GM12878 (cell line): ENCODE data around the gene KRTAP9-1. TPM values are rescaled to one million over a fixed set of nuclear protein-coding genes. Genes with fewer than 3 reads are reported as not detected.

Experiments used
- ATAC-seq: fragments of 200-7000 bp; cut with Tn5 transposase; 3 replicates; pipeline ENCODE4 v1.9.1; 2020; ENCODE audit warnings: mild to moderate bottlenecking, moderate library complexity
- BruUV-seq: library from RNA; stranded (reverse); fragments of 400-500 nt; replicated peaks from 2 replicates; lab custom pipeline; 2021; lab: Mats Ljungman, UMichigan
- CTCF ChIA-PET: fragments of 300-600 bp; sonication (Branson Sonifier 250); formaldehyde crosslinking; extraction: SDS; loops from one replicate; lab custom pipeline; 2021; ENCODE audit warnings: inconsistent platforms; lab: Yijun Ruan, JAX
- POLR2A ChIA-PET: fragments of 350-600 bp; formaldehyde crosslinking; extraction: SDS; loops from one replicate; lab custom pipeline; 2021; ENCODE audit warnings: inconsistent platforms; lab: Charles Lee
- RAD21 ChIA-PET: fragments of 300-600 bp; sonication (Branson Sonifier 250); formaldehyde crosslinking; loops from one replicate; lab custom pipeline; 2023; ENCODE audit warnings: antibody characterized with exemption; ENCODE audit not compliant: unreplicated experiment; lab: Charles Lee
- SMC1A ChIA-PET: fragments of 300-600 bp; sonication (Branson Sonifier 250); formaldehyde crosslinking; loops from one replicate; lab custom pipeline; 2023; ENCODE audit not compliant: unreplicated experiment, uncharacterized antibody; lab: Charles Lee
- DNase-seq: peaks from one replicate; pipeline ENCODE4 v3.0.0-alpha.2; 2011; ENCODE audit warnings: low read depth, low spot score
- FAIRE-seq: peaks from 3 replicates; lab custom pipeline; 2011; peaks lifted over from hg19 to GRCh38; lab: Jason Lieb, UNC
- H2AFZ ChIP-seq: 2 replicates; pipeline ENCODE4 v1.6.0; 2011; ENCODE audit warnings: low read depth, low read length, control low read depth; ENCODE audit not compliant: control insufficient read depth
- H3K27ac ChIP-seq: 2 replicates; pipeline ENCODE4 v1.5.1; 2011; ENCODE audit warnings: control low read depth; ENCODE audit not compliant: control insufficient read depth, insufficient read depth
- H3K27me3 ChIP-seq, 2 experiments: replicated peaks in 1 of 2; 2 replicates each; pipeline versions ENCODE4 v1.6.0 to v1.6.1; 2011; ENCODE audit warnings: low read length in 1 of 2; ENCODE audit not compliant: control insufficient read depth in 2 of 2, insufficient read depth in 2 of 2
- H3K36me3 ChIP-seq, 2 experiments: 2 replicates each; pipeline ENCODE4 v1.5.1; 2011; ENCODE audit warnings: low read length in 1 of 2; ENCODE audit not compliant: control insufficient read depth in 2 of 2, insufficient read depth in 2 of 2
- H3K4me1 ChIP-seq: 2 replicates; pipeline ENCODE4 v1.6.1; 2011; ENCODE audit warnings: mild to moderate bottlenecking, low read length, moderate library complexity, mixed read lengths; ENCODE audit not compliant: control insufficient read depth, insufficient read depth
- H3K4me2 ChIP-seq: 2 replicates; pipeline ENCODE4 v1.6.0; 2011; ENCODE audit warnings: control low read depth; ENCODE audit not compliant: control insufficient read depth, insufficient read depth
- H3K4me3 ChIP-seq: fragments of 200-600 bp; sonication (generic); 2 replicates; pipeline ENCODE4 v1.5.1; 2016
- H3K79me2 ChIP-seq: 2 replicates; pipeline ENCODE4 v1.6.0; 2011; ENCODE audit warnings: low read length; ENCODE audit not compliant: control insufficient read depth, insufficient read depth
- H3K9ac ChIP-seq: 2 replicates; pipeline ENCODE4 v1.8.0; 2011; ENCODE audit warnings: low read length, control low read depth, mixed read lengths; ENCODE audit not compliant: control insufficient read depth, insufficient read depth
- H3K9me3 ChIP-seq: replicated peaks from 3 replicates; pipeline ENCODE4 v1.5.1; 2011; ENCODE audit warnings: mild to moderate bottlenecking, low read length; ENCODE audit not compliant: control insufficient read depth, insufficient read depth
- H4K20me1 ChIP-seq: 2 replicates; pipeline ENCODE4 v1.6.0; 2011; ENCODE audit not compliant: control insufficient read depth, insufficient read depth
- BCL11A ChIP-seq: IDR thresholded peaks from 2 replicates; pipeline ENCODE4 v1.6.1; 2011; ENCODE audit warnings: low read depth, low read length
- JUND ChIP-seq: IDR thresholded peaks from 2 replicates; pipeline ENCODE4 v1.6.1; 2012; ENCODE audit warnings: low read depth, mild to moderate bottlenecking, low read length, improper control_type of control experiment, moderate library complexity
- MXI1 ChIP-seq: fragments of 150-350 bp; IDR thresholded peaks from 2 replicates; pipeline ENCODE4 v1.6.1; 2011; ENCODE audit warnings: low read depth, mild to moderate bottlenecking, inconsistent platforms, low read length, improper control_type of control experiment
- MYC ChIP-seq: IDR thresholded peaks from 2 replicates; pipeline ENCODE4 v1.6.1; 2011; ENCODE audit warnings: mild to moderate bottlenecking, low read length, moderate library complexity, inconsistent platforms; ENCODE audit not compliant: insufficient read depth, insufficient replicate concordance, insufficient read length, severe bottlenecking
- NFXL1 ChIP-seq: fragments of 450-650 bp; IDR thresholded peaks from 2 replicates; pipeline ENCODE4 v1.6.1; 2017; ENCODE audit warnings: antibody characterized with exemption, mild to moderate bottlenecking, borderline replicate concordance
- NR2C1 ChIP-seq: fragments of 450-650 bp; IDR thresholded peaks from 2 replicates; pipeline ENCODE4 v1.6.1; 2017; ENCODE audit warnings: antibody characterized with exemption, mild to moderate bottlenecking, moderate library complexity
- PAX5 ChIP-seq: IDR thresholded peaks from 2 replicates; pipeline ENCODE4 v1.6.1; 2011; ENCODE audit warnings: low read depth, low read length, borderline replicate concordance
- PKNOX1 ChIP-seq: fragments of 450-650 bp; IDR thresholded peaks from 2 replicates; pipeline ENCODE4 v1.6.1; 2016; ENCODE audit warnings: mild to moderate bottlenecking
- PML ChIP-seq: IDR thresholded peaks from 2 replicates; pipeline ENCODE4 v1.6.1; 2012; ENCODE audit warnings: low read length, inconsistent platforms
- SMARCA5 ChIP-seq: fragments of 450-650 bp; IDR thresholded peaks from 2 replicates; pipeline ENCODE4 v1.6.1; 2017; ENCODE audit warnings: mild to moderate bottlenecking
- SREBF2 ChIP-seq: IDR thresholded peaks from 2 replicates; pipeline ENCODE4 v1.6.1; 2012; ENCODE audit warnings: mild to moderate bottlenecking, low read length
- STAT1 ChIP-seq: fragments of 450-650 bp; conservative IDR thresholded peaks from 2 replicates; pipeline ENCODE4 v1.6.1; 2014; ENCODE audit warnings: antibody characterized with exemption, mild to moderate bottlenecking
- ZNF24 ChIP-seq: fragments of 450-650 bp; IDR thresholded peaks from 2 replicates; pipeline ENCODE4 v1.6.1; 2017; ENCODE audit warnings: antibody characterized with exemption, mild to moderate bottlenecking
- WGBS: methylation state at CpG from one replicate; pipeline ENCODE4 v1.1.6; 2016; ENCODE audit warnings: low lambda C conversion rate; ENCODE audit not compliant: insufficient replicate concordance, insufficient coverage; ENCODE audit errors: missing lambda C conversion rate; 5-methylcytosine and 5-hydroxymethylcytosine counted together
- in situ Hi-C: fragments of 300-500 bp; cut with MboI; formaldehyde crosslinking; loops from 9 replicates; pipeline ENCODE4 v1.14.3; 2018; ENCODE audit warnings: mixed read lengths
- intact Hi-C: fragments of 100-400 bp; cut with micrococcal nuclease; formaldehyde crosslinking; loops from one replicate; pipeline ENCODE4 v1.14.2; 2022; ENCODE audit not compliant: unreplicated experiment
- polyA plus RNA-seq, 11 experiments: library from polyadenylated mRNA; depleted of rRNA in 4 of 11; unstranded in 6 of 11; stranded (reverse) in 5 of 11; fragments of >200 nt; fragmentation: Nextera tagmentation in 4 of 11; fragmentation: Illumina TruSeq in 1 of 11; extraction: Ambion mirVana in 4 of 11; extraction: Trizol in 1 of 11; gene quantifications; 1 replicate in 1 of 11; 2 replicates in 10 of 11; pipeline versions ENCODE4 v1.2.1 to v1.2.3, GENCODE V29; 2011 to 2016; ENCODE audit warnings: inconsistent platforms in 2 of 11, missing spikeins in 2 of 11, low read depth in 1 of 11
- total RNA-seq, 4 experiments: library from RNA; depleted of rRNA in 3 of 4; stranded (reverse); fragments of >200 nt in 3 of 4; fragmentation: Illumina TruSeq in 1 of 4; extraction: Trizol in 1 of 4; gene quantifications; 2 replicates each; pipeline versions ENCODE4 v1.2.1 to v1.2.3, GENCODE V29; 2013 to 2021
- TF ChIP-seq, protein P1 (sequence below): IDR thresholded peaks from 2 replicates; pipeline ENCODE4 v1.6.1; 2011; ENCODE audit warnings: low read depth, mild to moderate bottlenecking, low read length, moderate library complexity, borderline replicate concordance; ENCODE audit errors: extremely low read depth
- TF ChIP-seq, protein P2 (sequence below): fragments of 450-650 bp; IDR thresholded peaks from 2 replicates; pipeline ENCODE4 v1.6.1; 2016; ENCODE audit warnings: mild to moderate bottlenecking

The KRTAP9-1 gene
- total and polyA plus RNA-seq, 10 of the 15 experiments (the other 5 are each of a cell fraction or from before 2014, with no cell fraction given): not detected

GRCh38 chr17:41184480-41184961, 5.2 kb upstream of the KRTAP9-1 start, which contains the start of gene KRTAP4-1 (continued):
- no peak for TF ChIP-seq SREBF2
- TF ChIP-seq, protein P1, sequence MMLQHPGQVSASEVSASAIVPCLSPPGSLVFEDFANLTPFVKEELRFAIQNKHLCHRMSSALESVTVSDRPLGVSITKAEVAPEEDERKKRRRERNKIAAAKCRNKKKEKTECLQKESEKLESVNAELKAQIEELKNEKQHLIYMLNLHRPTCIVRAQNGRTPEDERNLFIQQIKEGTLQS: no peak
- no peak for TF ChIP-seq JUND
- TF ChIP-seq, all 136 proteins: peak for 0

GRCh38 chr17:41185001-41185400, 4.7 kb upstream of the KRTAP9-1 start:
- in situ Hi-C loops: loop anchor here (10.0 kb wide), 1 partner anchor 60 kb away; the partner anchor contains the start of gene KRTAP9-4
- intact Hi-C loops: no loop called here
- no peak overlapping the region for H3K27ac ChIP-seq
- no peak for TF ChIP-seq PAX5
- TF ChIP-seq, protein P2, sequence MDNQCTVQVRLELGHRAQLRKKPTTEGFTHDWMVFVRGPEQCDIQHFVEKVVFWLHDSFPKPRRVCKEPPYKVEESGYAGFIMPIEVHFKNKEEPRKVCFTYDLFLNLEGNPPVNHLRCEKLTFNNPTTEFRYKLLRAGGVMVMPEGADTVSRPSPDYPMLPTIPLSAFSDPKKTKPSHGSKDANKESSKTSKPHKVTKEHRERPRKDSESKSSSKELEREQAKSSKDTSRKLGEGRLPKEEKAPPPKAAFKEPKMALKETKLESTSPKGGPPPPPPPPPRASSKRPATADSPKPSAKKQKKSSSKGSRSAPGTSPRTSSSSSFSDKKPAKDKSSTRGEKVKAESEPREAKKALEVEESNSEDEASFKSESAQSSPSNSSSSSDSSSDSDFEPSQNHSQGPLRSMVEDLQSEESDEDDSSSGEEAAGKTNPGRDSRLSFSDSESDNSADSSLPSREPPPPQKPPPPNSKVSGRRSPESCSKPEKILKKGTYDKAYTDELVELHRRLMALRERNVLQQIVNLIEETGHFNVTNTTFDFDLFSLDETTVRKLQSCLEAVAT: no peak
- no peak for TF ChIP-seq STAT1
- no peak for TF ChIP-seq PKNOX1
- no peak for TF ChIP-seq MYC
- TF ChIP-seq NFXL1: no peak
- TF ChIP-seq NR2C1: no peak
- TF ChIP-seq PML: no peak
- TF ChIP-seq MXI1: no peak
- no peak for TF ChIP-seq SMARCA5
- no peak for TF ChIP-seq BCL11A
- TF ChIP-seq ZNF24: no peak
- no peak overlapping the region for H3K4me2 ChIP-seq
- ChIA-PET SMC1A (no interaction called here), POLR2A (no interaction called here), CTCF (no interaction called here), RAD21 (no interaction called here)
- no peak for ATAC-seq
- 0% methylated on average over 1 of the region's 1 CpG for WGBS
- no peak overlapping the region for H3K9ac ChIP-seq
- BruUV-seq: no TSS peak
- no peak for DNase-seq
- no peaks in the 10 kb centered on the region for H4K20me1 ChIP-seq
- H3K9me3 ChIP-seq: no peaks in the 10 kb centered on the region
- H3K79me2 ChIP-seq: no peaks in the 10 kb centered on the region
- H3K36me3 ChIP-seq: no peaks in the 10 kb centered on the region
- H2AFZ ChIP-seq: no peak overlapping the region
- H3K27me3 ChIP-seq: no peaks in the 10 kb centered on the region
- H3K4me1 ChIP-seq: no peaks in the 10 kb centered on the region
- no peak overlapping the region for H3K4me3 ChIP-seq
- no peak for FAIRE-seq
